HepG2 (cell line): ENCODE results near the gene DMXL2.

Experiments
- BRD4 ChIP-seq: sonication (generic); formaldehyde crosslinking; IDR thresholded peaks from 2 replicates; pipeline ENCODE4 v1.4.0; 2020; ENCODE audit warnings: missing genetic modification reagents
- CSRNP2 ChIP-seq: sonication (generic); formaldehyde crosslinking; conservative IDR thresholded peaks from 2 replicates; pipeline ENCODE4 v1.8.0; 2022; ENCODE audit warnings: low read depth, missing genetic modification reagents
- CTCF ChIP-seq: sonication (generic); formaldehyde crosslinking; IDR thresholded peaks from 2 replicates; pipeline ENCODE4 v1.5.0; 2020; ENCODE audit warnings: mild to moderate bottlenecking, missing genetic modification reagents, moderate library complexity
- E2F5 ChIP-seq: sonication (generic); formaldehyde crosslinking; conservative IDR thresholded peaks from 2 replicates; pipeline ENCODE4 v1.4.0; 2020; ENCODE audit warnings: missing genetic modification reagents
- ELF4 ChIP-seq: sonication (generic); formaldehyde crosslinking; IDR thresholded peaks from 2 replicates; pipeline ENCODE4 v1.5.0; 2020; ENCODE audit warnings: missing genetic modification reagents, mild to moderate bottlenecking, moderate library complexity, borderline replicate concordance
- ESRRA ChIP-seq: sonication (generic); formaldehyde crosslinking; IDR thresholded peaks from 2 replicates; pipeline ENCODE4 v1.5.1; 2020; ENCODE audit warnings: mild to moderate bottlenecking, low read depth, missing genetic modification reagents
- PAX8 ChIP-seq: sonication (generic); formaldehyde crosslinking; IDR thresholded peaks from 2 replicates; pipeline ENCODE4 v1.8.0; 2022; ENCODE audit warnings: mild to moderate bottlenecking, missing genetic modification reagents, borderline replicate concordance
- PBX3 ChIP-seq: sonication (generic); formaldehyde crosslinking; IDR thresholded peaks from 2 replicates; pipeline ENCODE4 v1.8.1; 2023; ENCODE audit warnings: missing genetic modification reagents, inconsistent platforms, borderline replicate concordance
- SKIL ChIP-seq: sonication (generic); formaldehyde crosslinking; IDR thresholded peaks from 2 replicates; pipeline ENCODE4 v1.8.0; 2022; ENCODE audit warnings: missing genetic modification reagents, mild to moderate bottlenecking, moderate library complexity, borderline replicate concordance
- ZNF17 ChIP-seq: sonication (generic); formaldehyde crosslinking; IDR thresholded peaks from 2 replicates; pipeline ENCODE4 v1.5.0; 2020; ENCODE audit warnings: mild to moderate bottlenecking, missing genetic modification reagents
- ZNF34 ChIP-seq: sonication (generic); formaldehyde crosslinking; IDR thresholded peaks from 2 replicates; pipeline ENCODE4 v1.4.0; 2020; ENCODE audit warnings: mild to moderate bottlenecking, missing genetic modification reagents, borderline replicate concordance
- ZNF432 ChIP-seq: sonication (generic); formaldehyde crosslinking; IDR thresholded peaks from 2 replicates; pipeline ENCODE4 v1.5.0; 2020; ENCODE audit warnings: missing genetic modification reagents, mild to moderate bottlenecking, borderline replicate concordance
- ZNF468 ChIP-seq: sonication (generic); formaldehyde crosslinking; IDR thresholded peaks from 2 replicates; pipeline ENCODE4 v1.8.0; 2022; ENCODE audit warnings: mild to moderate bottlenecking, moderate library complexity, missing genetic modification reagents

GRCh38 chr15:51641490-51642130 lies 19.0 kb upstream of the DMXL2 start:
- TF ChIP-seq ZNF17 (CRISPR knock-in tag) (no peak), CTCF (no peak), E2F5 (CRISPR knock-in tag) (no peak), PAX8 (CRISPR knock-in tag) (no peak), ZNF432 (CRISPR knock-in tag) (no peak), ZNF468 (CRISPR knock-in tag) (no peak), SKIL (CRISPR knock-in tag) (no peak), ZNF34 (no peak), BRD4 (CRISPR knock-in tag) (no peak), ELF4 (no peak), CSRNP2 (no peak), ESRRA (CRISPR knock-in tag) (no peak), PBX3 (CRISPR knock-in tag) (no peak)
